ENCODE data around the gene C11orf21. TPM values are rescaled to one million over a fixed set of nuclear protein-coding genes. Genes with fewer than 3 reads are reported as not detected.

Gene C11orf21
- total RNA-seq, 1 donor from 2014 or later, result 1.0 TPM

DNA sequence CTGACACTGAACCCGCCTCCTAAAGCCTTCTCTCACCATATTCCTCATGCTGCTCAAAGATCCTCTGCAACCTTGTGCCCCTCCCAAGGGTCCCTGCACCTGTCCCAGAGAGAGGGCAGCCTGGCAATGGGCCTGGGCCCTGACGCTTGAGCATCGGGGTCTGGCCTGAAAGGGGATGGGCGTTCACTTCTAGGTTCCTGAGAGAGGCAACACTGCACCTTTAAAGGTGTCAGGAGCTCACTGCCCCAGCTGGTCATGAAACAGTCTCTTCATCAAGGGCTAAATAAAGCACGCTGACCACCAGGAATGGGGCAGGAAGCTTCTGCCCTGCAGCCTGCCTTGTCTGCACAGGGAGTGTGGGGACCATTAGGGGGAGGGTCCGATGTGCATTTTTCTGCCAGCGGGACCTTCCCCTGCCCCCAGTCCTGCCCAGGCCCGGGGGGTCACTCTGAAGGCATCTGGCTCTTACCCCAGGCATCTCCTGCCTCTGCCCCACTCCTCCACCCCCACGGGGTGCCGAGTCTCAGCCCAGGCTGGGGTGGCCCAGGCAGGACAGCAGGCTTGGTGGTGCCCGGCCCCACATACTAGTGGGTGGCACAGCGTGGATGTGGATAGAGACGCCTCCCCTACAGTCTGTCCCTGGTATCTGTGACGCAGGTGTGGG lies 3.5 kb downstream of the C11orf21 start:
- peak; percentile 77 for DNase-seq (ENCODE audit: low spot score)

DNA sequence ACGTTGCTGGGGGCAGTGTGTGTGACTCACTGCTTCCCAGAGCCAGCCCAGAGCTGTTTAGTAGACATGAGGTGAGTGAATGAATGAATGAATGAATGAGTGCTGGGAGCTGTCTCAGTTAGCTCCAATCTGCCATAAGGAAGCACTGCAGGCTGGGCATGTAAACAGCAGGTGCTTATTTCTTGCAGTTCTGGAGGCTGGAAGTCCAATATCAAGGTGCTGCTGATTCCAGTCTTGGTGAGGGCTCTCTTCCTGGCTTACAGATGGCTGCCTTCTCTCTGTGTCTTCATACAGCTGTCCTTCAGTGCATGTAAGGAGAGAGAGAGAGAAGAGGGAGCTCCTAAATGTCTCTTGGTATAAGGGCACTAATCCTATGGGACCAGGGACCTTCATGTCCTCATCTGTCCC lies 4.1 kb downstream of the C11orf21 start:
- DNase-seq (ENCODE audit: low spot score), result no peak

DNA sequence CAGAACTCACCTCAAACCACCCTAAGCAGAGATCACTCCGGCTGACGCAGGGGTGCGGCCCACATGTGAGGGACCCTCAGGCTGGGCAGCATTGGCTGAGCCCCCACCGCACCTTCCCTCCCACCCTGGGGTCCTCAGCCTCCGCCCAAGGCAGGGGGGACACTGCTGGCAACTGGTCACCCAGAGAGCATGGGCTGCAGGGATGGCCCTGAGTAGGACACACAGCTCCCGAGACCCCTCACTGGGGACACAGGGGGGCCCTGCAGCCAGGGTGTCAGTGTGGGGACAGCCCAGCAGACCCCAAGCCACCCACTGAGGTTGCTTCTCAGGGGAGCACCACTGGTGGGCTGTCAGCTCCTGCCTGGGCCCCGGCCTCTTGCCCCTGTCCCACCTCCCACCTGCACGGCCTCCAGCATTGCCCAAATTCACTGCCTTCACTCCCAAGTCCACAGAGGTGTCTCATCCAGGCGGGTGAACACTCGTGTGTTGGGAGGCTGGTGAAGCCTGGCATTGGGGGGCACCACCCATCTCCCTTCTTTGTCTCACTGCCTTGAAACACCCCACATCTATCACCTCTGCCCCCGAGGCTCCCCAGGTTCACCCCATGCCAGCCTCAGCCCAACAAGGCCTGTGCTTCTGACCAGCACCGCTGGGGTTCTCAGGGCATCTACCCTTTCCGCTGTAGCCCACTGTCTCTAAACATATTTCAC lies 4.7 kb downstream of the C11orf21 start:
- DNase-seq (ENCODE audit: low spot score), result peak; percentile 73

DNA sequence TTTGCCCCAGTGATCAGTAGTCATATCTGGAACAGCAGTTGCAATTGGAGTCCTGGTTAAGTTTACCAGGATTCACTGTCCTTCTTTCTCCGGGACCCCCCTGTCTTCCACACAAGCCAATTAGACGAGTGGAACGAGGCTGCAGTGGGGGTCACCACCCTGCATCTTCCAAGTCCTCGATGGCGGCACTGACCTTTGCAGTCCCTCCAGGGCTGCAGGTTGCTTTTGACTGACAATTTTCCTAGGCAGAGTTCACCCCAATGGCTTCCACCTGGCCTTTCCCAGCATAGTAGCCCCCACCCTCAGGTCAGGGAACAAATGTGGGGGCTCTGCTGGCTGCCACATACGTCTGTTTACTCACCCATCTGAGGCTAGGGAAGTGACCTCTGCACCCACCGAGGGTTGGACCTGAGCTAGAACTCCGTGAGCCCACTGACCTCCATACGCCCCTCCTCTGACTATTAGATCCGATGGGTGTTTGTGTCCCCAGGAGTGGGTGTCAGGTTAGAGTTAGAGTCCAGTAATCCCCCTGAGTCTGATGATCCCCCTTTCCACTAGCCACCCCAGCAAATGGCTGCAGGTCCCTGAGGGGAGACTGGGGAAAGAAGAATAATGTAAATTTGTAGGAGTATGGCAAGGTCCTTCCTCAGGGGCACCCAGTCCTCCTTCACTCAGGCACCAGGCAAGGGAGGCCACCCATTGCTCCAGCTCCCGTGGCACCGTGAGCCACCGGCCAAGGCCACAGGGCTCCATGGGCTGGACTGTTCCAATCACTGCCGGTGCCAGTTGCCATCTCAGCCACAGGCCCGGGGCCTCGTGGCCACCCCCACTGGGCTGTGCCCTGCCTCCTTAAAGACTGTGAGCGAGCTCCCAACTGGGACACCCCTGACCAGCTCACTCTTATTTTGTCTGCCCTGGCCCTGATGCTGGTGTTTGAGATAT lies 5.5 kb downstream of the C11orf21 start:
- DNase-seq (ENCODE audit: low spot score), result peak; percentile 84

DNA sequence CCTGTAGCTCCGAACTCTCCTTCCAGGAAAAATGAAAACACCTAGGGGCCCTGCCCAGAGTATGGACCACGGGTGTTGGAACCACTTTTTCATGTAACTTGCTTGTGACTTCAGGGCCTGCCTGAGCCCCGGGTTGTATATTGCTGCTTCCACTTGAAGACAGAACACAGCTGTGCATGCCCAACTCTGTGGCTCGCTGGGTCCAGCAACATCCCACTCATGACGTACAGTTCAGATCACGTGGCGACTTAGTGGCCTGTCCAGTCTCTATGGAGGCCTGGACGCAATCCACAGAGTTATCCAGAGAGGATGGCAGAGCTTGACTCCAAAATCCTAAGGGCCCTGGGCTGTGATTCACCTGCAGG lies 6.8 kb downstream of the C11orf21 start:
- peak; percentile 60 for DNase-seq (ENCODE audit: low spot score)

DNA sequence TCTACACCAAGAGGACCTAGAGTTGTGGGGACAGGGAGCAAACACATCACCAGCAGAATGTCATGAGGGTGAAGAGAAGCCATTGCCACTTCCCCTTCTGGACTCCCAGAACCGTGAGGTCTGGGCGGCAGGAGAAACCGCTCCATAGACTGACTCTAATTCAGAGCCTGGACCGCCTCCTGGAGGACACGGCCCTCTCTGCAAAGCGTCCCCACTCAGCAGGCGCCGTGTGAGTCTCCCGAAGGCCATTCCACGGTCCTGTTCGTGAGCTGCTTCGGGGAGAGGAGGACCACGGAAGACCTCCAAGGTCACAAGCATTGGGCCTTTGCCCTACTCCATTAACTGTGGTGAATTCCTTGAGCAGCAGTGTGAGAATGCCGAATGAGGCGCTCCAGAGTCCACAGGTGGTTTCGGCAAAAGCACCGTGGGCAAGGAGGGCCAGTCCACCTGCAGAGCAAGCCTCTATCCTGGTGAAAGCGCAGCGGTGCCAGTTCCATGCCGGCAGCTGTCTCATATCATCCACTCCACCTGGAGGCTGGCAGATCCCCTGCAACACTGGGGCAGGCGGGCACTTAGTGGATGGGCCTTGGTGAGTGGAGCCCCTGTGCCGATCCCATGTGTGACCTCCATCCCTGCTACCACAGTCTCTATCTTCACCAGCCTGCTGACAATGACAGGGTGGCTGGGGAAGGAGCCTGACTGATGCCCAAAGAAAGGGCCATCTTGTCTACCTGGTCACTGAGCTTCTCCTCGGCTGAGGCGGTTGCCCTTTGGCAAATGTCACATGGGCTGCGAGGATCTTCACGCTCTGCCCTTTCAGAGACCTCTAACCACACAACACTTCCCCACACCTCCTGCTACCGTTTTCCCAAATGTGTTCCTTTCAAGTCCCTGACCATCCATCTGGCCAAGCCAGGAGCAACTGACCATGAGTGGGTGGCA lies 7.5 kb downstream of the C11orf21 start:
- DNase-seq (ENCODE audit: low spot score), result peak; percentile 86

DNA sequence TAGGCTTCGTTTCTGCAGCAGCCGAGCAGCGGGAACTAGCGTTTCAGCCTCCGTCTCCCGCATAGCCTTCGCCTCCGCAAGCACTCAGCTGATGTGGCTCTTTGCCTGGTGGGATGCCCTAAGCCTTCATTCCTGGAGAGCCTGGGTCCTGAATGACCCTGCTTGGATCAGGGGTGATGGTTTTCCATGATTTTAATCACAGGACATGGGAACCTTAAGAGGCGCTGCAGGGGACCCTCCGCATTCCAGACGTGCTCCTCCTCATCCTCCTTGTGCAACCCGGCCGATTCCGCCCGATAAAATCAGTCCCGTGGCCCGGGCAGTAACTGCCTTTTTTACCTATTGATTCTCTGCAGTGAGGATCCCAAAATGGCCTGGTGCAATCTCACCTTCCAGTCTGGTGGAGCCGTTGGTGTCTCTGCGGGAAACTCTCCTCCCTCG lies 8.2 kb downstream of the C11orf21 start:
- peak; percentile 77 for DNase-seq (ENCODE audit: low spot score)

DNA sequence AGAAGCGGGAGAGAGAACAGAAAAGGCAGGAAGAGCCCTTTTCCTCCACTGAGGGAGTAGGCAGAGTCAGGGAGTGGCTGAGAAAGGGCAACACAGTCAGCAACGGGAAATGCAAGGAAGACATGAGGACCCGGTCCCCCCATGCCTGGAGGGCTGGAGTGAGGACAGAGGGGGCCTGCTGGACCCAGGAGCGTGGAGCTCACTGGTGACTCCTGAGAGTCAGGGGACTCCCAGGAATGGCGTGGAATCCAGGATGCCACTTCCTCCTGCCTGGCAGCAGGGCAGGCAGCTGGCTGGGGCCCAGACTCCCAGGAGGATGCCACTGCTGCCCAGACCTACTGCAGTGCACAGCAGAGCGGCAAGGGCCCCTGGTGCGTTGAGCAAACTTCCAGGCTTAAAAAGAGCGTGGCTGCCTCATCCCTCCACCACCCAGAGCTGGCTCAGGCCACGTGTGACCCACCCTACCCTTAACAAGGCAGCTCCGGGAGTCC lies 11.3 kb downstream of the C11orf21 start:
- no peak for DNase-seq (ENCODE audit: low spot score)

DNA sequence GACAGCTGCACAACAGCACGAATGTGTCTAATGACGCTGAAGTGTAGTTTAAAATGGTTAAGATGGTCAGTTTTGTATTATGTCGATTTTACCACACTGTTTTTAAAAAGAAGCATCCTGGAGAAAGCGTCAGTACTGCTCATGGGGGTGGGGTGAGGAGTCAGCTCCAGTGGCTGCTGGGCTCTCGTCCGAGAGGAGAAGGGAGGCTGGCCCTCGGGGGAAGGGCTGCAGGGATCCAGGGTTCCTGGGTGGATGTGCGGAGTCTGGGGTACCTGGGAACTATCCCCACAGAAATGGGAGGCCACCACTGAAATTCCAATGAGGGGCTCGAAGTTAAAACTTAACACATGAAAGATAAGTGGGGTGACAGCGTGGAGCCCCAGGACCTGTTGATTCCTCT lies 11.9 kb downstream of the C11orf21 start:
- no peak for DNase-seq (ENCODE audit: low spot score)

DNA sequence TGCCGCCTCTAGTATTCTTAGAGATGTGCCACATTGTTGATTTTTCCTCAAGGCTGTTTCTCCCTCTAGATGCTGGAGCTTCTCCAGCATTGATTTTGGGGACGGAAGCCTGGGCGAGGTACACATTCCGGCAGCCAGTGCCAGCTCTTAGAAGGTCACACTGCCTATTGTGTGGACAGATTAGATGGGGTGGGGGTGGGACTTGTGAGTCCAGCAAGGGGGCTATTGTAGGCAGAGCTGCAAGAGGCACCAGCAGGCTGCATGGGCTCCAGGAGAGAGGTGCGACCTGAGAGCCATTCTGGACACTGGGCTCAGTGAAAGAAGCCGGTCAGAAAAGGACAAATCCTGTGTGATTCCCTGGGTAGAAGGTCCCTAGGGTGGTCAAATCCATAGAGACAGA lies 12.4 kb downstream of the C11orf21 start:
- DNase-seq (ENCODE audit: low spot score), result no peak

DNA sequence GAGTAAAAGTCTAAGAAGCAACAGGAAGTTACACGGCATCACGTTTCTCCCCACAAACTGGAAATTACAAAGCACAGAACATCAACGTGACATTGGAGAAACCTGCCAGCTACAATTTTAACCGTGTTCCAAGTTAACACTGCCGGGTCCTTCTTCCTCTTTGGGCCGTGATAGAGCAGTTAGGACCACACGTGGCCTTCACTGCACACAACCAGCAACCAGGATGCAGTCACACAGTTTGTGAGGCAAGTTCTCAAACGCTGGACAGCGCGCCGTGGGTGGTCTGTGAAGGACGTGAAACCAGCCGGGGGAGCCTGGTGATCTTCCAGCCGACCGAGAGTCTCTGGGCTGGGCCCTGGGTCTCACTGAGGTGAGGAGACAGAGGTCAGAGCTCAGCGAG lies 14.6 kb downstream of the C11orf21 start:
- DNase-seq (ENCODE audit: low spot score), result peak; percentile 79

DNA sequence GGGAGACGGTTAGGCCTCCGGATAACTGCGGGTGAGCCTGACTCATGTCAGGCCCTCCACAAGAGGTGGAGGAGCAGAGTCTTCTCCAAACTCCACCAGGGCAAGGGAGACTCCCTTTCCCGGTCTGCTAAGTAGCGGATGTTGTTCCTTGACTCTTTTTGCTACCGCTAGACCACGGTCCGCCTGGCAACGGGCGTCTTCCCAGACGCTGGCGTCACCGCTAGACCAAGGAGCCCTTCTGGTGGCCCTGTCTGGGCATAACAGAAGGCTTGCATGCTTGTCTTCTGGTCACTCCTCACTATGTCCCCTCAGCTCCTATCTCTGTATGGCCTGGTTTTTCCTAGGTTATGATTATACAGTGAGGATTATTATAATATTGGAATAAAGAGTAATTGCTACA lies 15.4 kb downstream of the C11orf21 start:
- peak; percentile 53 for DNase-seq (ENCODE audit: low spot score)

DNA sequence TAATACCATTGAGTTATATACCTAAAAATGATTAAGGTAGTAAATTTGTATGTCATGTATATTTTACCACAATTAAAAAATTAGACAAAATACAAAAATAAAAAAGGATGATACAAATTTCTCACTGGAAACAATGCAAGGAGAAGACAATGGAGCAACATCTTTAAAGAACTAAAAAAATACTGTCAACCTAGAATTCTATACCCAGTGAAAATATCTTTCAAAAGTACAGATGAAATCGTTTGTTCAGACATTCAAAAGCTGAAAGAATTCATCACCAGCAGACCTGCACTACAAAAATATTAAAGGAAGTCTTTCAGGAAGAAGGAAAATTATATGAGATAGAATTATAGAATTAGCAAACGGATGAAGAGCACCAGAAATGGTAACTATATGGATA lies 21.5 kb downstream of the C11orf21 start:
- DNase-seq (ENCODE audit: low spot score), result no peak

DNA sequence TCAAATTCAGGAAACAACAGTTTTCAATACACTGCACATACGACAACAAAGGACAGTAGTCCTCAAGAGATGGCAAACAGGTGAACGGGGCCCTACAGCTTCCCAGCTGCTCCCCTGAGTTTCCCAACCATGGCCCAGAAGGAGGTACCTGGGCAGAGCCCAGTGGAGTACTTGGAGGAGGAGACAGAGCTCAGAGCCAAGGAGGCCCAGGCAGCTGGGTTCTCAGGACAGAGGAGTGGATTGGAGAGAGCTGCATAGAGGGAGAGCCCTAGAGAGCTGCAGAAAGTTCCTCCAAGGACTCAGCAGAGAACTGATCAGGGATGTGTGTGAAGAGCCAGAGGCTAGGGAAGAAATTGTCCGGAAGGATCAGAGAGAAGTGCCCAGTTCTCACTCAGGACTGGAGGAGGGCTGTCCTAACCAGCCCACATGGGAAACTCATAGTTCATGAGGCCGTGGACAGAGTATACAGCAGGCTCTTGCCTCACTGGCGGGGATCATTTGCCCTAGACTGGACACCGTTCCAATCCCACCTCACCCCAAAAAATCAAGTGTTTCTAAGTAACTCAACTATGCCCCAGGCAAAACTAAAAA lies 23.7 kb downstream of the C11orf21 start:
- DNase-seq (ENCODE audit: low spot score), result no peak

DNA sequence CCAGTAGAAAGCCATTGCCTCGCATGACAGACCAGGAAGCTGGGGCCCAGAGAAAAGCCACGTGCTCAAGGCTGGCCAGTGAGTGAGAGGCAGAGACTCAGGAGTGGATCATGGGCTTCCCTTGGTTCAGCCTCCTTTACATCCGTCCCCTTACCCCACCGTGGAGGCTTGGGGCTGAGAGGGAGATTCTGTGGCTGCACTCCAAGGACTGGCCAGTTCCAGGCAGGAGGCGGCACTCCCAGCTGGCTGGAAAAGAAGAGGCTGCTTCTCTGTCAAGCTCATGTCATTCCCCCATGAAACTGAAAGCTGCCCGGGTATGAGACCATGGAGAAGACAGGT lies 24.7 kb downstream of the C11orf21 start:
- DNase-seq (ENCODE audit: low spot score), result no peak

DNA sequence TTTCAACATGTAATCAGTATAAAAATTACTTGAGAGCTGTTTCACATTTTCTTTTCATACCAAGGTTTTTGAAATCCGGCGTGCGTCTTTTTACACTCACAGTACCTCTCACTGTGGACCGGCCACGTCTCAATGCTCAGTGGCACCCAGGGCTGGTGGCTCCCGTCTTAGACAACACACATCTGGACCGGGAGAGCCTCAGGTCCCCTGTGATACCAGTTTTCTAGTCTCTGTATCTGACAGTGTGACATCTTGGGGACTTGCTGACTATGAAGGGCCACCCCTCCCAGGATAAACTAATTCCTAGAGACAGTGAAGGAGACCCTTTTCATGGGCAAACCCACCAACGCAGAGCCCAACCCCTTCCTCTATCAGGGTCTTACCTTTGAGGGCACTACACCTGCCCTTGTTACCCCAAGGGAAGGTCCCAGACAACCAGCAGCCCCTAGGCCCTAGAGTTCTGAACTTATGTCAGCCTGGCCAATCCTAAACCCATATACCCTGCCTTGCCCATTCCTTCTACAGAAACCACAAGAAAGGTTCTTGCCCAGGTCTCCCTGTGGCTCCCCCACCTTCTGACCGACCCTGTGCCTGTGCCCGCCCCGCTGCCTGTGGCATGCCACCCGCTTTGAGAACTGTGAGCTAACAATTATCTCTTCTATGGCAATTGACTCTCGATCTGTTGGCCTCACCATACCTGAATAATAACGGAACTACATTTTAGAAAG lies 25.3 kb downstream of the C11orf21 start:
- no peak for DNase-seq (ENCODE audit: low spot score)

DNA sequence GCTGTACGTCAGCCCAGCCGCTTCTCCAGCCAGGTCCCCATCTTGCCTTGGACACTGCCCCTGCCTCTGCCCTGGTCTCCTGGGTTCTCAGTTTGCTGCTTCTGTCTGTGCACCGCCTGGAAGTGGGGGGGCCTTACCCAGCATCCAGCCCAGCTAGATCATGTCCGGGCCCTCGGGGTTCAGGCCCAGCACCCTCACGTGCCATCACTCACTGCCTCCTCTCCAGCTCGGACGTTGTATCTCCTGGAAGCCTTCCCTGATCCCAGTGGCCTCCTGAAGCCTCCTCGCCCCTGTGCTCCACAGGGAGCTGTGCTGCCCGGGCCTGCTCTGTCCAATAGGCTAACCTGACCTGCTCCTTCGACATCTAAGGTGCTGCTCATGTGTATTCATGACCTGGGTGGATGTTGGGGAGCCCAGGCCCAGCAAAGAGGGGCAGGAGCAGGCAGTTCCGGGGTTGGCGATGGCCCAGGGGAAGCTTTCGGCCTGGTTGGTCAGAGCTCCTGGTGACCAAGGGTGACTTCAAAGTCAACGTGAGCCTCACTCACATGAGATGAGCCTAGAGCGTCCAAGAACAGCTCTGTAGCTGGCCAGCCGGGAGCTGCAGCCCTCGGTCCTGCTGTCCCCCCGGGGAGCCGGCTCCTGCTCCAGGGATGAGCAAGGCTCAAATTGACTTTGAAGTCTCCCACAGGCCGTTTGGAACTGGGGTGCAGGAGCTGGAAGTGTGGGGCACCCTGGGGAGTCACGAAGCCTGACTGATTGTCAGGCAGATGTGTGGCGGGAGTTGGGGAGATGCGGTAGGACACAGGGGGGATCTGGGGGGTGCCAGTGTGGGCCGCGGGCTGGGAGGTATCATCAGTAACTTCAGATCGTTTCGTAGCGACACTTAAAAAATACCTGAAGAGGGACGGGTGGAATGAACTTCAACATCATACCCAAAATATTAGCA lies 26.1 kb downstream of the C11orf21 start:
- DNase-seq (ENCODE audit: low spot score), result no peak

DNA sequence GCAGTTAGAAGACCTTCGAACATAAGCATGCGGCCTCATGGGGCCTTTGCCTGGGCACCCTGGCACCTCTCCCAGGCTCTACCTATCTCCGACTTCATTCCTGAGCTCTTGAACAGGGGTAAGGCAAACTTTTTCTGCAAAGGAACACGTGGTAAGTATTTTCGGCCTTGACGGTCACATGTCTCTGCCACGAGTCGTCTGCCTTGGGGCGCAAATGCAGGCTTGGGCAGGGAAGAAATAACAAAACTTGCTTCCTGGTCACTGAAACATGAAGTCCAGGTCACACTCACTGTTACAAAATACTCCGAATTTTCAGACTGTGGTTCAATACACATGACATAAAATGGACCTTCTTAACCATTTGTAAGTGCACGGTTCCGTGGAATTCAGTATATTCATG lies 27.9 kb downstream of the C11orf21 start:
- peak; percentile 75 for DNase-seq (ENCODE audit: low spot score)

DNA sequence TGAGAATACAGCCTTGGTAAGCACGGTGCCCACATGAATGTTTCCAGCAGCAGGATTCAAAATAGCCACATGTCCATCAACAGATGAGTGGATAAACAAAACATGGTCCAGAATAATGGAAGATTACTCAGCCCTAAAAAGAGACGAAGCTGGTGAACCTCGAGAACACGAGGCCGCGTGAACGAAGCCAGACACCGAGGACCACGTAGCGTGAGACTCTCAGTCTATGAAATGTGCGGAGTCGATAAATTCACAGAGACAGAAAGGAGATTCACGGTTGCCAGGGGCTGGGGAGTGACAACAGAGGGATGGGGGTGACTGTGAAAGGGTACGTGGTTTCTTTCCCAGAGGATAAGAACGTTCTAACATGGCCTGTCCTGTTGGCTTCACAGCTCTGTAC lies 28.4 kb downstream of the C11orf21 start:
- DNase-seq (ENCODE audit: low spot score), result no peak

All from mesenteric fat pad (tissue), 1 donor.